HG02884 (cell line): ENCODE measurements around the gene HTT.

ENCODE experiments used
- ATAC-seq: cut with Tn5 transposase; IDR thresholded peaks from one replicate; pipeline ENCODE4 v1.9.1; 2021; ENCODE audit warnings: mild to moderate bottlenecking, moderate library complexity; ENCODE audit not compliant: unreplicated experiment

HTT gene

GRCh38 chr4:3246458-3247398 is 172.2 kb downstream of the HTT start:
- no peak for ATAC-seq

DNA sequence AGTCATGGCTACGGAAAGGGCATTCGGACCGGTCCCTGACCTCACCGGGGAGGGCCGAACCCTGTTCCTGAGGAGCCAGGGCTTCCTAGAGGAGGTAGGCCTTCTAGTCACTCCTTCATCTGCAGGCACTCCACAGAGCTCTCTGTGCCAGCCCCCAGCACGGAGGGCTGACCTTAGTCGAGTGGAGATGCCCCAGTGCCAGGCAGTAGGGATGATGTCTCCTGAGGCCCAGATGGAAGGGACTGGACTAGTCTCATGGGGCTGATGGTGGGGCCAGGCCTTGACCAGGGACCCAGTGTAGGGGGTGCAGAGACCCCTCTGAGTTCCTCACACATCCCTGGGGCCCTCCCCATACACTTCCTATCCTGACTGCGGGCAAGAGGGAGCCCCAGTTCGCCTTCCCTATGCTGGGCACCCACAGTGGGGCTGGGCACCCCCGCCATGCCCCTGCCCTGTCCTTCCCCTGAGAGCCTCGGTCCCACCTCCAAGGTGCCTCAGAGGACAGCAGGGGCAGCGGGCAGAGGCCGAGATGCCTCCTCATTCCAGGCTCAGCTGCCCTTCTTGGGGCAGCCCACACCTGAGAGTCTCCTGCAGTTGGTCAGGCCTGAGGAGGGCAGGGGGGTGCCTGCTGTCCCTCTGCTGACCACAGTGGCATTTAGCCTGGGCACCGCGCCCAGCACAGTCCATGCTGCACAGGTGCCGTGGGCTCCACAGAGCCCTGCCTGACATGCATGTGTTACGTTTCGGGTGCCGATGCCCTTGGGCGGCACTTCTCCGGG is 173.1 kb downstream of the HTT start:
- ATAC-seq: no peak

DNA sequence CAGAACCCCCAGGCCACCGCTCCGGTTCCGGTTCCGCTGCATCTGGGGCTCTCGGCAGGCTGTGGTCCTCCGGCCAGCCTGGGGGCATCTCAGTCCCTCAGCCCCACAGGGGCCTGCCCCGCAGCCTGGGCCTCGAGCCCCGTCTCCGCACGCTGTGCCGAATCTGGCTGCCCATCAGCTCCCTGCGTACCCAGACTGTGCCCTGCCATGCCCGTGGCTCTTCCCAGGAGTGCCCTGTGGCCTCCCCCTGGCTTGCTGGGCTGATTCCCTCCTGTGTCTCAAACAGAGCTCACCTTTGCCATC is 173.6 kb downstream of the HTT start:
- no peak for ATAC-seq

DNA sequence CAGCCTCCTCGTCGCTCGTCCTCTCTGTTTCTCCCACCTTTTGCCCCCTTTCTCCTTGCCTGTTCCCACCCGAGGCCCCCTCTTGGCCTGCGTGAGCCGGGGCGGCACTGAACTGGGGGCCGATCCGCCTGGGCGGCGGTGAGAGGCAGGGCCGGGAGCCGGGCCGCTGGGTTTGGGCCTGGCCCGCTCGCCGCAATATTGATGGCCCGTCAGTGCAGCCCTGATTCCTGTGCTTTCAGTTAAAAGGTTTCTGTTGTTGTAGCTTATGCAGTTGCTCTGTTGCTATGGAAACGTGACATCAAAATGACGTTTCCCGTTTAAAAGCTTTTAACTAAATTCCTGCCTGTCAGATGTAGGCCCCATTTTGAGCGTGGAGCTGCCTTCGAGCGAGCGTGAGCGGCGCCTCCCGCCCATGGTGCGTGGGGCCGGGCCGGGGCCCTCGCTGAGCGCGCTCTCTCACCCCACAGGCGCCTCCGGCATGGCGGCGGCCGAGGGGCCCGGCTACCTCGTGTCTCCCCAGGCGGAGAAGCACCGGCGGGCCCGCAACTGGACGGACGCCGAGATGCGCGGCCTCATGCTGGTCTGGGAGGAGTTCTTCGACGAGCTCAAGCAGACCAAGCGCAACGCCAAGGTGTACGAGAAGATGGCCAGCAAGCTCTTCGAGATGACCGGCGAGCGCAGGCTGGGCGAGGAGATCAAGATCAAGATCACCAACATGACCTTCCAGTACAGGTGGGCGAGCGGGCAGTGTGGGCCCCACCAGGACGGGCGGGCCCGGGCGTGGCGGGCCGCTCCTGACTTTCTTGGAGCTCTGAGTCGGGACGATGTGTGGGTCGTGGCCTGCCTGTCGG is 174.6 kb downstream of the HTT start, which contains the start of gene MSANTD1:
MSANTD1 (plus strand) TSS at position 349 of the 851 bp plus-strand sequence; CDS start at position 413, 64 bp downstream.
- ATAC-seq: no peak

DNA sequence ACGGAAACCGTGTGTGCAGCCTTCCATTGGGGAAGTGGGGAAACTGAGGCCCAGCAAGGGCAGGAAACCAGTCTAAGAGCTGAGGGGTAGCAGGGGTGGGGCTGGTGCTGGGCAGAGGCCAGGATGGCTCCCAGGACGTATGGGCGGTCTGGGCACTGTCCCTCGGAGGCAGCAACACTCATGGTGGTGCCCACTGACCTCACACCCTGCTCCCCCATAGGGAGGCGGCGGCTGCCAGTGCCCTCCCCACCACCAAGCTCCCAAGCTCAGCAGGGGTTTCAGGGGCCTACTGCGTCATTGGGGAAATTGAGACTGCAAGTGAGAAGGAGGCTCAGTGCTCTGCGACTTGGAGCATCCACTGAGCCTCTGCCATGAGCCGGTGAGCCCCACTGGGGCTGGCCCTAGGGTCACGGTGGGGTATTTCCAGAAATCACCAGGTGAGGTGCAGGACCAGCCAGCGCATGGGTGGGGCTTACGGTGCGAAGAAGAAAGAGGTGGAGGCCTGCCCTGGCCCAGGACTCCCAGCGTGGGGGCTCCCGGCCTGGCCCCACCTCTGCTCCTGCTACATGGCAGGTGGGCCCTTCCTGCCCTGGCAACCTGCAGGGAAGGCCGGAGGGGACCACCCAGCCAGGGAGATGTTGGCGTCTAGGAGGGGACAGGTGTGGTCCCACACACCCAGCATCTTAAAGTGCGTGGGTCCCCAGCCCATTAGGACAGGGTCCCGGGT is 175.4 kb downstream of the HTT start:
- no peak for ATAC-seq

DNA sequence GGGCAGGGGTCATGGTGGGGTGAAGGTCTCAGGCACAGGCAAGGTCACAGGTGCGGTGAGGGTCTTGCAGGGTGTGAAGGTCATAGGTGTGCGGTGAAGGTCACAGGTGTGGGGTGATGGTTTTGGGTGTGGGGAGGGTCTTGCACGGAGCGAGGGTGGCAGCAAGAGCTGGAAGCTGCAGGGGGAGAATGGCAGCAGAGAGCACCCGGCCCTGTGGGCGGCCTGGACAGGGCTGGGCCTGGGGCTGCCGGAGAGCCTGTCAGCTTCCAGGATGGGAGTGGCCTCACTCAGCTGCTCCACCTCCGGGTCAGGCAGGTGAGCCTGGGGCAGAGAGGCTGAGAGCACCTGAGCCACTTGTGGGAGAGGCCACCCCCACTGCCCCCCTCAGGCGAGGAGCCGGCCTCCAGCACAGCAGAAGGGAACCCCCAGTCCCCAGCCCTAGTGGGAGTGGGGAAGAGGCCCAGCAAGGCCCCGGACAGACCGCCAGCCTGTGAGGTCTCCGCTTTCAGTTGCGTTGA is 176.0 kb downstream of the HTT start:
- ATAC-seq: no peak

DNA sequence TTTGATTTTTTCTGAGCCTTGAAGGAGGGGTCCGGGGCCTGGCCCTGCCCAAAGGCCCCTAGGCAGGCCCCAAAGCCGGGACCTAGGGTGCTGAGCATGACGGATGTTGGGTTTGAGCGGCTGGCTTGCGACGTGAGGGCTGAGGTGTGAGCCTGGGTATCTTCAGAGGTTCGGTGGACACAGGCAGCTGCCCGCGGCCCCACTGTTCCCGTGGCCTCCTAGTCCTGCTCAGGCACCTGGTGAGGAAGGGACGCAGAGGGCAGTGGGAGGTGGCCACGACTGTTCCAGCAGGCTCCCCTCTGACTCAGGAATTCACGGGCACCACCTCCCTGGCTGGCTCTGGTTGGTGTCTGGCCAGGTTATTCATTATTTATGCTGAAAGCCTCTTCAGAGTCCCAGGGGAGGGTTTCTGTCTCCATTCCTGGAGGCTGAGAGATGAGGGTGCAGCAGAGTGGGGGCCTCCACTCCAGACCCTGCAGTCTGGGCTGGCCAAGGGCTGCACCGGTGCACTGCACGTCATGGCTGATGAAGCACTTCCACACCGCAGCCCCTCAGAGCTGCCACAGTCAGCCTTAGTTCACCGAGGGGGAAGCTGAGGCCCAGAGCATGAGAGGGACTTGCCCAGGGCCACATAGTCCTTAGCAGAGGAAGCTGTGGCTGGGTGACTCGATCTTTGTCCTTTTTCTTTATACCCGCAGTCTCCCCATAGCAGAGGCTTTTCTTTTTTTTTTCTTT is 176.6 kb downstream of the HTT start:
- no peak for ATAC-seq

DNA sequence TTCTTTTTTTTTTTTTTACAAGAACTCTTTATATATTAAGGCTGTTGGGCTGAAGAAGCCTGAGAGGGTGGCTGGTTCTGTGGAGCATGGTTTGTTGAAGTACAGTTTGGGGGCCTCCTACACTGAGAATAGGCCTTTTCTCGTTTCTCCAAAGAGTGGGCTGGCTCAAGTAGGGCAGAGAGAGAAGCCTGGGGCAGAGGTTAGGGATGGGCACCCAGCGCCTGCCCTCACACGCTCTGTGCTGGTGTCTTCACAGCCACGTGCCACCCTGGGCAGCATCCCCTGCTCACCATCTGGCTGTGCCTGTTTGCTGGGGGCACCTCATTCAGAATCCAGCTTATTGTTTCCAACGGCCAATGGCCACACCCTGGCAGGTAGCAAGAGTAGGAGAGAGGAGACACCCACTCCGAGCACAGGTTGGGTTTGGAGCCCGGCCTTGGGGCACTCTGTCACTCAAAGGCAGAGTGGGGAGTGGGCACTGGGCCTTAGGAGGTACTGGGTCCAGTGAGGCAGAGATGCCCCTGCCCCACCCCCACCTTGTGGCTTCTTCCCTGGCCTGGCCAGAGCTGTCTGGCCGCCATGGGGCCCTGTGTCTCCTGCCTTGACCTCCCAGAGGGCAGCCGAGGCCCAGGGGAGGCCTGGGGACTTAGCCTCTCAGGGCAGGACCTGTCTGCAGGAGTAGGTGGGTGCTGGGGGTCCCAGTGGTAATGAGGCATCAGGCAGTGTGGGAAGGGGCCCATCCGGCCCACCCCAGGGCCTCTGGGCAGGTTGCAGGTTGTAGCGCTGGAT is 177.4 kb downstream of the HTT start:
- ATAC-seq: no peak

GRCh38 chr4:3252480-3252828 is 178.0 kb downstream of the HTT start:
- no peak for ATAC-seq

GRCh38 chr4:3252831-3253641 is 178.6 kb downstream of the HTT start:
- no peak for ATAC-seq

DNA sequence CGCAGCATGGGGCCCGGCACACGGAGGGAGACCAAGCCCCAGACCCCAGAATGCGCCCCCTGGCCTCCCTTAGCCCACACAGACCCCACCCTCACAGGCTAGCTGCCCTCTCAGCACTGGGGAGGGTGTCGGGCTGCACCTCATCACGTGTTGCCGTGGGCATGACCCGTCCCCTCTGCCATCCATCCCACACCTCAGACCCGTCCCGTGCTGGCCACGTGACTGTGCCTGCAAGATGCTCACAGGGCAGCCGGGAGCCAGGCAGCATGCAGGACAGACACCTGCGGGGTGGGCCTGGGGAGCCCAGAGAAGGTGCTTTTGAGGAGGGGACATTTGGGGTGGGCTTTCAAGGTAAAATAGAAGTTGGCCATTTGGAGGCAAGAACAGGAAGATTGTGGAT is 179.3 kb downstream of the HTT start:
- ATAC-seq: no peak

DNA sequence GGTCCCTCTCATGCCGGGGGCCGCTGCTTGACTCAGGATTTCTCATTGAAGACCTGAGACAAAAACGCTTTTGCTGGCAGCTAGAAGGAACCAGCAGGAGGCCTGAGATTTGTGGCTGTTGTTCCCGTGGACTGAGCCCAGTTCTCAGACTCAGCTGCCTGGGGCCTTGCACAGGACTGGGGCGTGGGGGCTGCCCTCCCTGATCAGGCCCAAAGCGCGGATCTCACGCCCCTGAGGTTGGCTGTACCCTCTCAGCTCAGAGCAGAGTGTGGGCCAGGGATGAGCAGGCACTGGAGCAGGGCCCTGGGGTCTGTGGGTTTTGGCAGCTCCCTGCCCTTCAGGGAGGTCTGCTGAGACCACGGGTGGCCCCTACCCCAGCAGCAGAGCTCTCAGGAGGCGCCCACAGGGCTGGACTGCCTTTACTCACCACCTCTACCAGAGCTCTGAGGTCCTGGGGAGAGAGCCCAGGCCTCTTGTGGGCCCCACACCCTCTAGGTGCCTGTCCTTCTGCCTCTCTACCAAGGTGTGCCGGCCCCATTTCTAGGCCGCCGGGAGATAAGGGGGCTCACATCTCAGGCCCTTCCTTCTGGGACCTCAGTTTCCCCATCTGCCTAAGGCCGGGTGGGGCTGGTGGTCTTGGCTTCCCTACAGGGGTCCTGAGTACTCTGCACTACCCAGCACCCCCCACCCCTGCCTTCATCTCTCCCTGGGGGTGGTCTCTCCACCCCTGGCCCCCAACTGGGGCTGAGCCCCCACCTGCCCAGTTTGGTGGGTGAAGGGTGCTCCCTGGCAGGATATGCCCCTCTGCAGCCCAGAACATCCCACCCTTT is 180.0 kb downstream of the HTT start:
- no peak for ATAC-seq

DNA sequence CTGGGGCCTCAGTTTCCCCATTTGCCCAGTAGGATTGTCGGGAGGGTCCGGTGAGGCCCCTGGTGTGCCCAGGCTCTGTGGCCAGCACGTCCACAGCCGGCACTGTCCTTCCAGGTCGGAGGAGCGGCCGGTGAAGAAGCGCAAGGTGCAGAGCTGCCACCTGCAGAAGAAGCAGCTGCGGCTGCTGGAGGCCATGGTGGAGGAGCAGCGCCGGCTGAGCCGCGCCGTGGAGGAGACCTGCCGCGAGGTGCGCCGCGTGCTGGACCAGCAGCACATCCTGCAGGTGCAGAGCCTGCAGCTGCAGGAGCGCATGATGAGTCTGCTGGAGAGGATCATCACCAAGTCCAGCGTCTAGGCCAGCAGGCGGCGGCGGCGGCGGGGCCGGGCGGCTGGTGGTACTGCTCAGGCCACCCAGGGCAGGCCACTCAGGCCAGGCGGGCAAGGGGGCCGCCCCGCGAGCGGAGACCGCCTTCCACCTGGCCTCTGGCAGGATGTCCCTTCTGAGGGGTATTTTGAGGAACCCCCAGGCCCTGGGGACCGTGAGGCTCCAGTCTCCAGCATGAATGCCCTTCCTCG is 181.2 kb downstream of the HTT start:
- no peak for ATAC-seq

- ATAC-seq: no peak
Observed at GRCh38 chr4:3256230-3257102, 182.0 kb downstream of the HTT start.

GRCh38 chr4:3257103-3257555 is 182.6 kb downstream of the HTT start:
- ATAC-seq: no peak
